BE2C (cell line): ENCODE data around the gene ZNF827.

Experiments
- DNase-seq: peaks from one replicate; pipeline ENCODE4 v3.0.0-alpha.2; 2020
- H3K27me3 ChIP-seq: fragments of 250-450 bp; sonication (Bioruptor Pico); 2 replicates; pipeline ENCODE4 v1.5.1; 2020; ENCODE audit warnings: mild to moderate bottlenecking
- H3K36me3 ChIP-seq: fragments of 250-450 bp; sonication (Bioruptor Pico); 2 replicates; pipeline ENCODE4 v1.5.1; 2020; ENCODE audit warnings: mild to moderate bottlenecking
- H3K4me1 ChIP-seq: fragments of 250-450 bp; sonication (Bioruptor Pico); 2 replicates; pipeline ENCODE4 v1.5.1; 2020
- H3K4me3 ChIP-seq: 2 replicates; pipeline ENCODE4 v1.5.1; 2011; ENCODE audit warnings: low read depth, low read length
- H3K9me3 ChIP-seq: fragments of 250-450 bp; sonication (Bioruptor Pico); 2 replicates; pipeline ENCODE4 v1.5.1; 2020
- TF ChIP-seq, protein P1 (sequence below): IDR thresholded peaks from 2 replicates; pipeline ENCODE4 v1.5.1; 2012; ENCODE audit warnings: mild to moderate bottlenecking, low read depth, low read length

ZNF827 gene

DNA sequence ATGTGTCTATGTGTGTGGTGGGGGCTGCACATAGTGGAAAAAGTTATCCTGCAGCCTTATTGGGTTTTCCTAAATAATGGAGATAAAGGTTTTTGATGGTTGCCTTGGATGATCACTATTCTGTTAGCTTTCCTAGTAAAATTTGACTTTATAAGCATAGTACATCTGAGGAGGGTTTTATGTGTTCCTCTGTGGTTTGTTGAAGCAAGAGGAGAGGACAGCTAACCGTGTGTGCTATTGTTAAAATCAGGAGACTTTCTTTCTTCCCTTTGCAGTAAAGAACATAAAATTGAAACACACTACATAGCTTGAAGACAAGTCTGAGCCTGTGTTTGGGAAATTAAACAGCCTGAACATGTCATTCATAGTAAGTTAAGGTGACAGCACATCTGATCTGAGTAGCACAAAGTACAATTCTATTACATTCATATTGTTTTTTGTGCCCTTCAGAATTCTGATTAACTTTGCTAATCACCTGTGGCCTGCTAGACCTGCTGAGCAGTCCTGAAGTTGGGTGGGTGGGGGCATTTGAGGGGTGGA is 221.9 kb downstream of the ZNF827 start:
- no peaks in the 10 kb centered on the region for H3K9me3 ChIP-seq
- no peaks in the 10 kb centered on the region for H3K4me1 ChIP-seq
- H3K4me3 ChIP-seq, result no peak overlapping the region
- no peak for DNase-seq
- no peaks in the 10 kb centered on the region for H3K36me3 ChIP-seq
- H3K27me3 ChIP-seq, result no peaks in the 10 kb centered on the region
- TF ChIP-seq, protein P1, sequence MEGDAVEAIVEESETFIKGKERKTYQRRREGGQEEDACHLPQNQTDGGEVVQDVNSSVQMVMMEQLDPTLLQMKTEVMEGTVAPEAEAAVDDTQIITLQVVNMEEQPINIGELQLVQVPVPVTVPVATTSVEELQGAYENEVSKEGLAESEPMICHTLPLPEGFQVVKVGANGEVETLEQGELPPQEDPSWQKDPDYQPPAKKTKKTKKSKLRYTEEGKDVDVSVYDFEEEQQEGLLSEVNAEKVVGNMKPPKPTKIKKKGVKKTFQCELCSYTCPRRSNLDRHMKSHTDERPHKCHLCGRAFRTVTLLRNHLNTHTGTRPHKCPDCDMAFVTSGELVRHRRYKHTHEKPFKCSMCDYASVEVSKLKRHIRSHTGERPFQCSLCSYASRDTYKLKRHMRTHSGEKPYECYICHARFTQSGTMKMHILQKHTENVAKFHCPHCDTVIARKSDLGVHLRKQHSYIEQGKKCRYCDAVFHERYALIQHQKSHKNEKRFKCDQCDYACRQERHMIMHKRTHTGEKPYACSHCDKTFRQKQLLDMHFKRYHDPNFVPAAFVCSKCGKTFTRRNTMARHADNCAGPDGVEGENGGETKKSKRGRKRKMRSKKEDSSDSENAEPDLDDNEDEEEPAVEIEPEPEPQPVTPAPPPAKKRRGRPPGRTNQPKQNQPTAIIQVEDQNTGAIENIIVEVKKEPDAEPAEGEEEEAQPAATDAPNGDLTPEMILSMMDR, result no peak

DNA sequence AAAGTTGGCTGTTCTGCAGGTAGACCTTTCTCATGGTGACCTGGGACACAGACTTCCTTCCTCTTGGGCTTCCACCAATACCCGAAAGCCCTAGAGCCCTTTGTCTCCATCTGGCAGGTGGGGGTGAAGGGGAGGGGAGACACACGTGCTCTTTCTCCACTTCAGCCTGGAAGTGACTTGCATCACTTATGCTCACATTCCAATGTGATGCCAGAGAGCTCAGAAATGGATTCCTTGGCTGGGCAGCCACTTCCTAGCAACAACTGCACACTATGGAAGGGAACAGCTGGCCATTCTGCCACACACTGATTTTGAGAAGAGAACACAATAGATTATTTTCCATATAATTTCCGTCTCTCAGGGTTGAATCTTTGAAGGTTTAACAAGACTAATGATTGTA is 222.4 kb downstream of the ZNF827 start:
- no peak for DNase-seq
- TF ChIP-seq, protein P1, result no peak
- H3K36me3 ChIP-seq, result no peaks in the 10 kb centered on the region

DNA sequence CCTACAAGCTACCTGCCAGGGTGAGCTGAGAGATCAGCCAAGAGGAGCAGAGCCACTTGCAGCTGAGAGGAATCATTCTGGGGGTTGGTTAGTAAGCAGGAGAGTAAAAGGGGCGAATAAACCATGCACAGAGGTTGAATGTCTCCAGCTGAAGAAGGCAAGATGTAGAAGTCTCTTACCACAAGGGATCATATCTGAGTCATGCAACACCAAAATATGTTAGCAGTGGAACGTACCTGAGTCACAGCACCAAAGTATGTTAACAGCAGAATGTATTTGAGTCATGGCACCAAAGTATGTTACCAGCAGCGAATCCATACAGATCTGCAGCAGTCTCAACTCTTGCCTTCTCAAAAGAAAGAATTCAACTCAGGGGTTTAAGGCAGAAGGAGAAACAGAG is 228.8 kb downstream of the ZNF827 start:
- Histone ChIP-seq H3K9me3 (no peaks in the 10 kb centered on the region), H3K4me1 (no peaks in the 10 kb centered on the region)
- DNase-seq, result no peak

More for the DNA sequence above, 222.4 kb downstream of the ZNF827 start:
- H3K4me3 ChIP-seq, result no peak overlapping the region
- no peaks in the 10 kb centered on the region for H3K27me3 ChIP-seq
- H3K9me3 ChIP-seq, result no peaks in the 10 kb centered on the region
- no peaks in the 10 kb centered on the region for H3K4me1 ChIP-seq

DNA sequence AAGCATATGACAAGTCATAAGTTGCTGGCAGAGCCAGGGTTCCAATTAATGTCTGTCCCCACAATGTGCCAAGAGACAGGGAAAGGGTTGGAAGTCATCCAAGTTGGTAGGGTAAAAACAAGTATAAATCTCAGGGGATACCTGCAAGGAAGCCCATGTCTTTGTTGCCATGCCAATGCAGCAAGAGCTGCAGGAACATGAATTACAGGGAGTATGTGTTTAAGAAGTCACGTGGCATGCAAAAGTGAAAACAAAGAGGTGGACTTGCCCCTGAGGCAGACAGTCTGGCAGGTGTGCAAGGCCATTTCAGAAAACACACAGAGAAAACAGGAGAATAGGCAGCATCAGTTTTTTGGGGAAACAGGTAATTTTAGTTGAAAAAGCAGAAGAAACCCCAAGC is 229.3 kb downstream of the ZNF827 start:
- Histone ChIP-seq H3K9me3 (no peaks in the 10 kb centered on the region), H3K4me3 (no peak overlapping the region), H3K36me3 (no peaks in the 10 kb centered on the region), H3K27me3 (no peaks in the 10 kb centered on the region), H3K4me1 (no peaks in the 10 kb centered on the region)
- TF ChIP-seq, protein P1, result no peak
- no peak for DNase-seq

More for the DNA sequence above, 228.8 kb downstream of the ZNF827 start:
- H3K36me3 ChIP-seq, result no peaks in the 10 kb centered on the region
- H3K27me3 ChIP-seq, result no peaks in the 10 kb centered on the region
- H3K4me3 ChIP-seq, result no peak overlapping the region
- TF ChIP-seq, protein P1, result no peak
